OCI-M1 (cell line): Measurements from ENCODE around the gene AATF.

Experiments
- DNase-seq: peaks from one replicate; lab custom pipeline; 2025; lab: John Stamatoyannopoulos, UW

The AATF gene

DNA sequence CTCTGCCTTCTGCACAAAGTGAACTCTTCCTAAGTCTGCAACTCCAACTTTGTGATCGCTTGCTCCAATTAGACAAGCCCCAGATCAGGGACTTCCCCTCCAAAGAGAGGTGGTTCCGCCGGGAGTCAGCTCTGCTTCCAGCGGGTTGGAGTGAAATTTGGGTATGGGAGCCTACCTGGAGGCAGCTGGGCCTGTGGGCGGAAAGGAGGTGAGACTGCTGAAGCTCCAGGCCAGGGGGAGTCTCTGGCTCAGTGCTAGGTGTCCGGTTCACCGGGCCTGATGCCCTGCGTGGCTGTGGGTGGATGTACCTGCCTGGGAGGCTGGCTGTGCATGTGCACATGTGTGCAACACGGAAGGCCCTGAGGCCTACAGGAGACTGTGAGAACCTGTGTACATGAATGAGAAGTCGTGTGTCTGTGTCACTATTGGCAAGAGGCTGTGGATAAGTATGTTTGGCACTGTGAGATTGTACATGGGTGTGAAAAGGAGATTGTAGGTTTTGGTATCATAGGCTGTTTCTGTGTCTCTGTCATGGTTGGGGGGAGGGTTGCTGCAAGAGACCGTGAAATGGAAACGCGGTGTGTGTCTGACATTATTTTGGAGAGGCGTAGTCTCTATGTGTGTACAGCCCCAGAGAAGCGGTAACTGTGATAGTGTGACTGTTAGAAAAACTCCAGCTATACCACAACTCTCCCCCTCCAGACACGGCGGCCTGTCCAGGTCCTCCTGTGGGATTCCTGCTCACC, 7.3 kb upstream of the AATF start:
- no peak for DNase-seq

DNA sequence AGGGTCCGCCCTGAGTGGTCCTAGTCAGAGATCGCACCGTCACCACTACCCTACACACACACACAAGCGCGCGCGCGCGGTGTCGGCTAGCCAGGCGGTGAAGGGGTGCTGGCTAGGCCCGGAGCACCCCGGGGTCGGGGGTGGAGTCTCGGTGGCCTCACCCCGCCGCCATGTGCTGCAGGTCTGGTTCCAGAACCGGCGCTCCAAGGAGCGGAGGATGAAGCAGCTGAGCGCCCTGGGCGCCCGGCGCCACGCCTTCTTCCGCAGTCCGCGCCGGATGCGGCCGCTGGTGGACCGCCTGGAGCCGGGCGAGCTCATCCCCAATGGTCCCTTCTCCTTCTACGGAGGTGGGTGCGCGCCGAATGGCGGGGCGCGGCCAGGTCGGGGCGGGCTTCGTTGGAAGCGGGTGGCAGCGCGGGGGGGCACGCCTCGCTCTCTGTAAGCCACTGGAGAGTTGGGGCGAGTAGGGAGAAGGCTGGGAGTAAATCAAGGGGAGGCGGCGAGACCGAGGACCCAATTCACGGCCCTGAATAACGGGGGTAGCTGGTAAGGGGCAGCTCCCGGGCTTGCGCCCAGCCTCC, 6.6 kb upstream of the AATF start:
- no peak for DNase-seq

DNA sequence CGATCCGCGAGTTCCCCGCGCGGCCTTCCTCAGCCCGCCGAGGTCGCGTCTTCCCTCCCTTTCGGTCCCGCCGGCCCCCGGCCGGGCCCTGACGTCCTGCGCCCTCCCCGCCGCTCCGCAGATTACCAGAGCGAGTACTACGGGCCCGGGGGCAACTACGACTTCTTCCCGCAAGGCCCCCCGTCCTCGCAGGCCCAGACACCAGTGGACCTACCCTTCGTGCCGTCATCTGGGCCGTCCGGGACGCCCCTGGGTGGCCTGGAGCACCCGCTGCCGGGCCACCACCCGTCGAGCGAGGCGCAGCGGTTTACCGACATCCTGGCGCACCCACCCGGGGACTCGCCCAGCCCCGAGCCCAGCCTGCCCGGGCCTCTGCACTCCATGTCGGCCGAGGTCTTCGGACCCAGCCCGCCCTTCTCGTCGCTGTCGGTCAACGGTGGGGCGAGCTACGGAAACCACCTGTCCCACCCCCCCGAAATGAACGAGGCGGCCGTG, 6.1 kb upstream of the AATF start:
- no peak for DNase-seq

DNA sequence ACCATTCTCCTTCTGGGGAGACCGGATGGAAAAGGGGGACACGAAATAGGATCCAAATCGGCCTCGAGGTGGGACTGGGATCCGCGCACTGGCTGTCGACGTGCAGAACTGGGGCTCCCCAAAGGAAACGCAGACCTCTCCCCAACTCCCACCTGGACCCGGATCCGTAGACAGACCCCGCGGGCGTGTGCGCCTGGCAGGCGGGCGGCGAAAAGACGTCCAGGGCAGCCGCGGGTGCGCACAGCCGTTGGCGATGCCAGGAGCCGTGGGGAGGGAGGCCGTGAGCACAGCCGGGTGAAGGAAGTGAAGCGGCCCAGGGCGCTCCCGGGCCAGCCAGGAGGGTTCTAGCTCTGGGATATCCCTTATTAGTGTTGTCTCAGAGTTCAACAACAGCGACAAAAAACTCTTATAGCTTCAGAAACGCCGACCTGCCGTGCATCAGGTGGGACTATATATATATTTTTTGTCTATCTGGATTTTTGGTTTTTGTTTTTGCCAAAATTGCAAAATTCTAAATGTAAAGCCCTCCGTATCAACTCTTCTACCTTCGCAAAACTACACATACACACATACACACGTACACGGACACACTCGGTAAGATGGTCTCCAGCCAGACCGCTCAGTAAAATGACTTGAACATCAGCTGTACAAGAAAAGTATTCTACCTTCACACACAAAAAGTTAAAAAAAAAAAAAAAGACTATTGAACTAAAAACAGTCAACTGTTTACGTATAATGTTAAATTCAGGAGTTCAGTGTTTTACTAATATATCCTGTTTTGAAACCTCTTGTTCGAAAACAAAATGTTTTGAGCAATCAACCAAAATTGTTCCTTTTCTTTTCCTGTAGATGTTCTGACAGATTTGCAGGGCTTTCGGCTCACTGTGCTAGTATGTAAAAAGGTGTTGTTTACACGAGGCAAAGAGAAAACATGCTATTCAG, 5.2 kb upstream of the AATF start:
- no peak for DNase-seq

DNA sequence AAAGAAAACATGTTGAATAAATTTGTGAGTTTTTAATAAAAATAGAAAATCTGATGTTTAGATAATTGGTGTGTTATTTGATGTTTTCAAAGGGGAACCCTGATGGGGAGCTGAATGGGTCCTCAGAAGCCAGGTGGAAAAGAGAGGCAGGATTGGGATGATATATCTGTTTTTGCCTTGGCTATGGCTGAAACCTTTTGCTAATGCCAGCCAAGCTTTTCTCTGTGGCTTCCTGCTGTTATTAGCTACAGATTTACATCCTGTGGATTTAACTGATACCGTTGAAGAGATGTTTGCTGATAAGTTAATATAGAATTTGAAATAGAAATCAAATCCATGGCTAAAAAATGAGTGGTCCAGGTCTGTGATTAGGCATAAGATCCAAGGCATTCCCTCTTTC, 4.2 kb upstream of the AATF start:
- DNase-seq, result no peak

DNA sequence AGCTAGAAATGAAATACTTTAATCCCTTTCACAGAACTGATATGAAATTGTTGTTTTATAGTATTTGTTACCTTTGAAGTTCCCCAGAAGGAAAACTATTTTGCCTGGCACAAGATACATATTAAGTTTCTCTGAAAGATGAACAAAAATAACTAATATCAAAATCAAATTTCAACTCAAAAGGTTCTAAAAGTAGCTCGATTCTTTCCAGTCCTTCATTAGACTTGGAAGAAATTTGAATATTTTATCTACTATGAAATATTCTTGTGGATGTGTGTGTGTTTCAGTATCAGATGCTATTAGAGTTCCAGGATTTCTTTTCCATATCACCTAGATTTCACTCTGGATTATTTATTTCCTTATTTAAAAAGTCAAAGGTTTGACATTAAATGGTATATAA, 3.6 kb upstream of the AATF start:
- DNase-seq, result no peak

DNA sequence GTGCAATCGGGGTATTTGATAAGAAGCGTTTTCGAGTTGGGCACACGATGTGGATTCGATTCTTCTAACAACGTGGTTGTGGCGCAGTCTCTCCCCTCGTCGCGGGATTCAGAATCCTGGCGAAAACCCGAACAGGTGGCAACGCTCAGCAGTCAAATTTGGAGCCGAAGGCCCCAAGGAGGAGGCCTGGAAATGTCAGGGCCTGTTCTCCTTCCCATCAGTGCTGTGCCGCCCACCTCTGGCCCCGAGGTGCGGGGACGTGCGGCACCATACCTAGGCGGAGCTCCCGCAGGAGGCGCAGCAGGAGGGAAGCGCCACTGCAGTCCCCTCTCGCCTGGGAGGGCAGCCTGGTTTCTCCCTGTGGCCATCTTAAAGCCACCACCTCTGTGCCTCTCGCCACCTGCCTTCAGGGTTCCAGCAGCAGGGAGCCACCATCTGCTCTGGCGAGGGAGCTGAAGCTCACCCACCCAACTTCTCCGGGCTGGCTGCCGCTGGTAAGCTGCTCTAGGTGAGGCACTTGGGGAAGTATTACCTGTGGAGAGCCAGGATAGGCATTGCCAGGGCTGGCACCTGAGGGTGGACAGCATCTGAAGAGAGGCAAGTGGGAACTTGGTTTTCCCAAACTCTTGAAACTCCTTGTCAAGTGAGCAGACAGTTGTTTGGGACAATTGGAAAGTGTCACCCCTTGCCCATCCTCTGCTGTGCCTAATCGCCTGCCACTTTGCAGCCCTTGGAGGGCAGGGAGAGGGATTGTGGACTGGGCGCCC, 2.6 kb upstream of the AATF start:
- DNase-seq, result no peak

DNA sequence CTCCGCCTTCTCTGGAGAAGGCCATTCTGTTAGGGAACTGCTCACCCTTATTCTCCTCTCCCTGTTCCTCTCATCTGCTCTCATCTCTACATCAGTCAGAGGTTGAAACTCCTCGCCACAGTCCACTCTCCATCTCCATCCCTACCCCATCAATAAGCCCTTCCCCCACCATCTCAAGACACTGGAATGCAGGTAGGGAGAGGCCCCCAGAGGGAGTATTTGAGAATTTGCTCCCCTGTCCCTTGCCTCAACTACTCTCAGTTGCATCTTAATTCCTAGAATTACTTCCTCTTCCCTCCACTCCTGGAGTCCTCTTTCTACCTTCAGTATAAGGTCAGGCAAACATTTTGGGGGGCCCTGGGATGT, 2.0 kb upstream of the AATF start:
- DNase-seq, result no peak

DNA sequence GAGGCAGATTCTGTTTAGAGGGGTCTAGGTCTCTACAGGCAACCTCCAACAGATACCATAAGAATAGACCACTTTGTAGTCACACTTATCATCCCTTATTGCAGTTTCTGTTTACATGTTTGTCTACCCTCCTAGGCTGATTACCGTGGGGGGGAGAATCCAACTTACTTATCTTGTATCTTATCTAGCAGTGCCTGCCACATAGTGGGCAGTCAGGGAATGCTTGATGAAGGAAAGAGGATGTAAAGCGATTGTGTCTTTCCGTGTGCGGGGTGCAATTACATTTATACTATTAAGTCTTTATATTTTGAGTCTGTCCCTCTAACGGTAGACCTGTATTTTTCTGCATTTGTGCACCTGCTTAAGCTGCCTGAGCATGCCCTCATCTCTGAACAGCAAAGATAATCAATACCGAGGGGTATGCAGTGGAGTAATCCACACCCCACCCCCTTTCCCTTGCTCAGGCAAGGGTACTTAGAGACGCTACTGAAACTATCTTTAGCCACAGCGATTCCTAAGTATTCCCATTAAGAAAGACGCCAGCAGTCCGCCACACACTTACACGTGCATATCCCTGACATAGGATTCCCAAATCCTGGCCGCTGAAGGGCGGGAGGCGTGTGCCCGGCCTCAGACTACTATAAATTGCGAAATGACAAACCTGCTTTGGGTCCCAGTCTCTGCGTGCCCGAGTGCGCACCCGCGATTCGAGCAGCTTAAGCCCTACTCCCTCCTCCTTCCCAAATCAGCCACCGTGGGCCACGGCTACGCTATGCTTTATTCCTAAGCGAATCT, 635 bp upstream of the AATF start:
- peak; percentile 61 for DNase-seq

DNA sequence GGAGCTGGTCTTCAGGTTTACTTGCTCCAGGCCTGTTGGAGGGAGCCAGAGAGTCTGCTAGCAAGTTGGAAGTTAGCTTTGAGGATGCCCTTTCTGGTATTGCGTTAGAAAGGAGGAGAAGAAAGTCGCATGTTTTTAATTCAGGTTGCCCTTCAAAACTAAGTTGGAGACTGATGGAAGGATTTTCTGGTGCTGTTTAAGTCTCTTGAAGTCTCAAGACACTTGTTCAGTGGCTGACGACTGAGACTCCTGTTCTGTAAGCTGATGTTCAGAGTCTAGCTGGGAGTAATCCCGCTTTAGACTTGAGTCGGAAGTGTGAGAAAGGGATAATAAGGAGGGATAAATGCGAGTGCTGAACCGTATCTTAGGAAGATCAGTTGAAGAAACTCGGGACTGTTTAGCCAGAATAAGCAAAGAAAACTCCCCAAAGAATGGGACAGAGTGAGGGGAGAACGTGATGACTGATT, 740 bp downstream of the AATF start:
- peak; percentile 66 for DNase-seq

DNA sequence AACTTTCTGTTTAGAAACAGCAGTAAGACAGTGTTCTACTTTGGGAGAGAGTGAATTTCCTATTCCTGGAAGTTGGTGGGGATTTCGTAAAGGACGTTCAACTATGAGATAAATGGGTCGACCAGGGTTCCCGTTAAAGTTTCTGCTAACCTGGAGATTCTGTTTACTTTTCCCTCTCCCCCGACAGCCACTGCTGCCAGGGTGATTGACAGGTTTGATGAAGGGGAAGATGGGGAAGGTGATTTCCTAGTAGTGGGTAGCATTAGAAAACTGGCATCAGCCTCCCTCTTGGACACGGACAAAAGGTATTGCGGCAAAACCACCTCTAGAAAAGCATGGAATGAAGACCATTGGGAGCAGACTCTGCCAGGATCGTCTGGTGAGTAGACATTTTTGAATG, 1.3 kb downstream of the AATF start:
- no peak for DNase-seq

DNA sequence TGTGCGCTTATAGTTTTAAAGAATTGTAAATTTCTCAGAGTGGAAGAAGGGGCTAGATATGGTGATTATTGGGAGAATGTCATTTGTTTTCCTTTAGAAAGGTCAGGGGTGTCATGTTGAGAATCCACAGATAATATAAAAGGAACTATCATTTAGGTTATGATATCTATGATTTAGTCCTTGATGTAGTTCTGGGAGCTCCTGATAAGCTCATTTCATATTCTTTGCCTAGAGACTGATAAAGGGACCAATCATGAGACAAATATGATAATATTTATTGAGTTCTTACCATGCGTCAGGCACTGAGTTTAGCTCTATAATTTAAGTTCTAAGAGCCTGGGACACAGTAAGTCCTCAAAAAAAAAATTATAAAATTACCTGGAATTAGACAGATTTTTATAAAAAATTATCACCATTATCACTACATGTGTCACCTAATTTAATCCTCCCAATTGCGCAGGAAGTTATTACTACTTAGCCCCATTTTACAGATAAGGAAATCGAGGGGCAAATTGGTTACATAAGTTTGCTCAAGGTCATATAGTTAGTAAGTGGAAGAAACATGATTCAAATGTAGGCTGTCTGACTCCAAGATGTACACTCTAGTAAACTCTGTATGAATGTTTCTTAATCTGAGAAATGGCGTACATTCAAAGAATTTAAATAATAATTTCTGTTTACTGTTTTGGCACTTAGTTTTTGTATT, 2.5 kb downstream of the AATF start:
- no peak for DNase-seq

DNA sequence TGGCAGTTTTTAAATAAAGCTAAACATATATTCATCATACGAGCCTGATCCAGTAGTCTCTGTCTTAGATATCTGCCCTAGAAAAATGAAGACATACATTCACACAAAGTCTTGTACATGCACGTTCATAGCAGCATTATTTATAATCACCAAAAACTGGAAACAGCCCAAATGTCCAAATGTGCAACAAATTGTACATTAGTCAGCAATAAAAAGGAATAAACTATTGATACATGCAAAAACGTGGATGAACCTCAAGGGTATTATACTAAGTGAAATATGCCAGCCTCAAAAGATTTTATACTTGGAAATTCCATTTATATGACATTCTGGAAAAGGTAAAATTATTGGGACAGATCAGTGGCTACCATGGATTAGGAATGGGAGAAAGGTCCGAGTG, 22.8 kb downstream of the AATF start:
- DNase-seq, result no peak

DNA sequence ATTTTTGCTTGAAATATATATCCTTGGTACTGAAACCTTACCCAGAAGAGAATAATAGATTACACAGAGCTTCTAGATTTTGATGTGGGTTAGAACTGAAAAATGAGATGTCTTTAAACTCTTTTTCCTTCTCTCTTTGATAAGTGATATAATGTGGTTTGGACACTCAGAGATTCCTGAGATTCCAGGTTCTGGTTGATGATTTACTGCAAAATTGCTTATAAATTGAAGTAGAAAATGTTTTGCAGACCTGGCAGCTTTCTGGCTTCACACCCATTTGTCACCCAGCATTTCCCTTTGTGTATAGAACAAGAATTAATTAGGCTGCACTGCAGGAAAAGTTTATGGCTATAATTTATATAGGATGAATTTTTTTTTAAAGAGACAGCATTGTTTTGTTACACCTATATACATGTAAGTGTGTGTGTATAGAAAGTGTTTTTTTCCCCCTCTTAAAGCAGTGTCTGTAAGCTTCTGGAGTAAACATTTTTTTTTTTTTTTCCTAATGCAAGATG, 23.5 kb downstream of the AATF start:
- no peak for DNase-seq

DNA sequence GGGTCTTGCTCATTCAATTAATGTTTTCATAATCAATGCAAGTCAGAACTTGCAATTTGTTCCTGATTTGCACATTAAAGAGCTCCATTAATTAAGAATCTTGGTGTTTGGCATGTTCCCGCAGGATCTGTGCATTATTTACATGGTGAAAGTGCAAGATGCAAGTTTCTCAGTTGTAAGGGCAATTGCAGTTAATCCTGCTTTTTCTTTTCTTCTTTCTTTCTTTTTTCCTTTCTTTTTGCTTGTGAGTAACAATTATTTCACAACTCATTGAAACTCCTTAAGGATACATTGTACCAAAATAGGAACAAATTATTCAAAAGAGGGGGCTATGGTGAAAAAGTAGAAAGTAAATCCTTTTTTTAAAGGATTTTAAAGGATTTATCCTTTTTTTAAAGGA, 24.2 kb downstream of the AATF start:
- no peak for DNase-seq

DNA sequence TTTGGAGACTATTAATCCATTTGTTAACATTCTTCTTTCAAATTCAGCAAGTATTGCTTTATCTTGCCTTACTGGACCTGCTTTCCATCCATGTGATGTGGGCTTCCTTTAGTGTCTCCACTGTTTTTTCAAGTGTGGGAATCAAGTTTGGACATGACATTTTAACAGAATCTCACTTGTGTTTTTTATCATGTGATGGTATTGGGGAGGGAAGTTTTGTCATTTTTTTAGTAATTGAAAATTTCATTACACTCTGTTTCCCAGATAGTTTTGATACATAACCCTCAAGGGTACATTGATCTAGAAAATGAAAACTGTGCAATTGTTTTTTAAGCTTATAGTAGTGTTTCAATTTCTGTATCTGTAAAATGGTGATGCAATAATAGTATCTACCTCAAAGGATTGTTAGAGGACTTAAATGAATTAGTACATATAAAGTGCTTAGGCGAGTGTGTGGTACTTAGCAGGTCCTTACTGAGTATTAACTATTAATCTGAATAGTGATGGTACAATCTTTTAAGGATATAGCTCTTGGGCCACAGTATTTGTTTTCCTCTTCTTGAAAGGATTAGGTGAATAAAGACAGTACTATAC, 27.3 kb downstream of the AATF start:
- no peak for DNase-seq

DNA sequence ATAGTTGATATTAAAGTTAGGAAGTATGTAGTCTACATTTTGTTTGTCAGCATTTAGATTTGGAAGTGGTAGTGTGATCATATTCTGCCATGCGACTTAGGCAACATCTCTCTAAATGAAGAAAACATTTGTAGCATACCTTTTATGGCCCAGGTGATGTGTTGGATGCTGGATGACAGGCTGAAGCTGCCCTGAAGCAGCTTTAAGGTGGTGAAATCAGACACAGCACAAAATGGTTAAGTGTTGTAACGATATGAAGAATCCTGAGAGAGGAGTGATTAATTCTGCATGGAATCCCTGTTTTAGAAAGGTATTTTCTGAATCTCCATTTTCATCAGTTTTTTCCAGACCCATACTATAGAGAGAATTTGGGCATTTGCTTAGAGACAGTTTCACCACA, 28.3 kb downstream of the AATF start:
- no peak for DNase-seq

DNA sequence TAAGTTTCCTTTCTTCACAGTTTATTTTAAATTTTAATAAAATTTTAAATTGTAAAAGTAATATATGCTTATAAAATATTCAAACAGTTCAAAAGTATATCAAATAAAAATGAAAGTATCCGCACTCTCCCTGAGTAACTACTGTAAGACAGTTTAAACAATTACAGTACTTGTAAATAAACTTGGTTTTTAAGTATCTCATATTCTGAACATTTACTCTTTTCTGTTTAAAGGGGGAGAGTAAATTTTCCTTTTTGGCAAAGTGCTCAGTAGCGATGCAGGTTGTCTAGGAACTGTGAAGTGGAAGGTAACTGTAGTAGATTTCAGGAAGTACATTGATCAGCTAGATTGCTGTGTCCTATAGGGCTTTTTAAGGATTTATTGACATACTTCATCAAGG, 28.8 kb downstream of the AATF start:
- DNase-seq, result no peak

DNA sequence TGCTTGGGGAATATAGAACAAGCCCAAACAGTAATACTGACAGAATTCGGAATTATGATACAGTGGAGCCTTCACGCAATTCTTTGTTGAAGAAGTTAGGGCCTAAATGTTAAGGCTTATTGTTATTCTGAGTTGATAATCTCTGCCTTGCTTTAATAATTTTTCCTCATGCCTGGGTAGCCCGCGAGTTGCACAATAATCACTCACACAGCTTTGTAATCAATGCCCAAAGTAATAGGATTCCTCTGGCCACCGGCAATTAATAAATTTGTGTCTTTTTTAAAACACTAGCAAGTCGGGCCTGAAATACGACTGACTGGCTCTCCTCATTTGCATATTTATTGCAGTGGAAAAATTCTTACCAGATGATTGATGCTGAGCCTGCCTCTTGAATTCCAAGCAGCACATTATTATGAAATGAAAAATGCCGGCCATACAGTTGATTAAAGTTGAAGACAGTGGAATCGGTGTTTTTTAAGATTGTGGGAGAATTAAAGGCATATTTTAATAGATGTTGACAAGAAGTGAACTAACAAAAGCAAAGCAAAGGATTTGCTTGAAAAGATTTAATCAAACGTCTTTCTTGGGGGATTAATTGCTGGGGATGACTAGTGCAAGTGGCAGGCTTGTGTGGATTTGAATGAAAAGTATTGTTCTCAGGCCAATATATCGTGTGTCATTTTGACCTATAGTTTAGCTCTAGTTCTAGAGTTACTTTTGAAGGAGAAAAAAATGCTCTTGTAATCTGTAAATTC, 30.2 kb downstream of the AATF start:
- DNase-seq, result no peak
